ENCODE measurements around the gene ARHGAP21.

GRCh38 chr10:24718031-24718855 lies 5.4 kb downstream of the ARHGAP21 start:
- TF ChIP-seq CTCF (conservative IDR thresholded peaks at IDR 0.05 in 1 of 2, IDR thresholded peaks at IDR 0.05 in 1 of 2; ENCODE audit: extremely low read depth in 1 of 2, insufficient read depth in 1 of 2, low read depth in 1 of 2, low read length in 2 of 2) (no peak), EZH2 (IDR thresholded peaks at IDR 0.05; ENCODE audit: borderline replicate concordance, low read length) (no peak)

All from mammary epithelial cell (primary cell).